Breast epithelium (tissue), 3 donors: ENCODE data around the gene MT3.

ENCODE experiments used
- POLR2A ChIP-seq: fragments of 450-650 bp; IDR thresholded peaks from one replicate; pipeline ENCODE4 v1.6.1; 2016; ENCODE audit warnings: antibody characterized with exemption, mild to moderate bottlenecking, moderate library complexity
- TF ChIP-seq, protein P1 (sequence below), 3 donors: fragments of 450-650 bp; IDR thresholded peaks; one replicate each; pipeline ENCODE4 v1.5.1; 2016 to 2017; ENCODE audit warnings: antibody characterized with exemption in 3 of 3, mild to moderate bottlenecking in 3 of 3, moderate library complexity in 3 of 3

DNA sequence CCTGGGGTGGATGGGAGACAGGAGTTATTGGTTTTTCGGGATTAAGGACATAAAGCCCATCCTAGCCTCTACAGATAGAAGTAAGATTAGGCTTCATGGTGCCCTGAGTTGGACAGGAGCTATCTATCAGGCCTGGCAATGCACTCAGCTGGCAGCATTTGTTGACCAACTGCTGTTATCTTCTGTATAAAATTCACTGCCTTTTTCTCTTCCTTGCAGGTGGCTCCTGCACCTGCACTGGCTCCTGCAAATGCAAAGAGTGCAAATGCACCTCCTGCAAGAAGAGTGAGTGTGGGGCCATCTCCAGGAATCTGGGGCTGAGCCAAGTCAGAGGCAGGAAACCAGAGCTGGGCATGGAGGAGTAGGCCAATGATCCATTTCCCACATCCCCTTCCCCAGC is 49.7 kb downstream of the MT3 start:
- TF ChIP-seq, protein P1, sequence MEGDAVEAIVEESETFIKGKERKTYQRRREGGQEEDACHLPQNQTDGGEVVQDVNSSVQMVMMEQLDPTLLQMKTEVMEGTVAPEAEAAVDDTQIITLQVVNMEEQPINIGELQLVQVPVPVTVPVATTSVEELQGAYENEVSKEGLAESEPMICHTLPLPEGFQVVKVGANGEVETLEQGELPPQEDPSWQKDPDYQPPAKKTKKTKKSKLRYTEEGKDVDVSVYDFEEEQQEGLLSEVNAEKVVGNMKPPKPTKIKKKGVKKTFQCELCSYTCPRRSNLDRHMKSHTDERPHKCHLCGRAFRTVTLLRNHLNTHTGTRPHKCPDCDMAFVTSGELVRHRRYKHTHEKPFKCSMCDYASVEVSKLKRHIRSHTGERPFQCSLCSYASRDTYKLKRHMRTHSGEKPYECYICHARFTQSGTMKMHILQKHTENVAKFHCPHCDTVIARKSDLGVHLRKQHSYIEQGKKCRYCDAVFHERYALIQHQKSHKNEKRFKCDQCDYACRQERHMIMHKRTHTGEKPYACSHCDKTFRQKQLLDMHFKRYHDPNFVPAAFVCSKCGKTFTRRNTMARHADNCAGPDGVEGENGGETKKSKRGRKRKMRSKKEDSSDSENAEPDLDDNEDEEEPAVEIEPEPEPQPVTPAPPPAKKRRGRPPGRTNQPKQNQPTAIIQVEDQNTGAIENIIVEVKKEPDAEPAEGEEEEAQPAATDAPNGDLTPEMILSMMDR (IDR thresholded peaks at IDR 0.05), result no peak
- no peak for TF ChIP-seq POLR2A
